B cell (primary cell): ENCODE measurements around the gene TREML2. TPM values are rescaled to one million over a fixed set of nuclear protein-coding genes. Genes with fewer than 3 reads are reported as not detected.
A peak's percentile ranks its signal among the peaks of the same experiment; 100 is the strongest.

Experiments used
- ATAC-seq: fragments of 200-7000 bp; cut with Tn5 transposase; one replicate; pipeline ENCODE4 v1.10.0; 2021; ENCODE audit warnings: low read depth, mild to moderate bottlenecking, moderate number of reproducible peaks, moderate library complexity
- CTCF ChIA-PET: fragments of 350-600 bp; sonication (Branson Sonifier 250); formaldehyde crosslinking; loops from one replicate; lab custom pipeline; 2021; ENCODE audit warnings: antibody characterized with exemption, inconsistent platforms; lab: Charles Lee
- POLR2A ChIA-PET: fragments of 350-600 bp; sonication (Branson Sonifier 250); formaldehyde crosslinking; loops from one replicate; lab custom pipeline; 2021; ENCODE audit warnings: antibody characterized with exemption; lab: Charles Lee
- DNase-seq: peaks from one replicate; pipeline ENCODE4 v3.0.0; 2013
- H2AFZ ChIP-seq: 2 replicates; pipeline ENCODE4 v1.6.1; 2012; ENCODE audit warnings: mild to moderate bottlenecking, low read depth, low read length; ENCODE audit not compliant: insufficient read depth, poor library complexity, severe bottlenecking
- H3K27ac ChIP-seq, 2 donors: 1 replicate in 1 of 2; 2 replicates in 1 of 2; pipeline ENCODE4 v1.5.1; 2012 to 2013; ENCODE audit warnings: low read length in 2 of 2, mild to moderate bottlenecking in 2 of 2, moderate library complexity in 1 of 2
- H3K27me3 ChIP-seq, 4 experiments: fragments of 200-600 bp in 1 of 4; sonication (generic) in 1 of 4; replicated peaks in 1 of 4; 1 replicate in 2 of 4; 2 replicates in 2 of 4; pipeline versions ENCODE4 v1.6.1 to v1.7.0; 2013 to 2016; ENCODE audit warnings: low read length in 3 of 4, mild to moderate bottlenecking in 2 of 4, mixed read lengths in 1 of 4, moderate library complexity in 1 of 4; ENCODE audit not compliant: insufficient read depth in 4 of 4, control insufficient read depth in 3 of 4; ENCODE audit errors: control extremely low read depth in 1 of 4
- H3K36me3 ChIP-seq, 2 experiments: replicated peaks in 1 of 2; 1 replicate in 1 of 2; 2 replicates in 1 of 2; pipeline versions ENCODE4 v1.6.1 to v1.7.1; 2013; ENCODE audit warnings: low read length in 1 of 2; ENCODE audit not compliant: insufficient read depth in 2 of 2, control insufficient read depth in 1 of 2; ENCODE audit errors: control extremely low read depth in 1 of 2, extremely low read depth in 1 of 2
- H3K4me1 ChIP-seq, 2 donors: fragments of 200-600 bp in 1 of 2; sonication (generic) in 1 of 2; 1 replicate in 1 of 2; 2 replicates in 1 of 2; pipeline versions ENCODE4 v1.5.1 to v1.6.1; 2013 to 2017; ENCODE audit warnings: low read length in 2 of 2; ENCODE audit not compliant: control insufficient read depth in 2 of 2, insufficient read depth in 2 of 2
- H3K4me2 ChIP-seq: replicated peaks from 2 replicates; pipeline ENCODE3; 2012; ENCODE audit warnings: mild to moderate bottlenecking, low read depth, low read length; ENCODE audit not compliant: poor library complexity, severe bottlenecking
- H3K4me3 ChIP-seq, 5 experiments: fragments of 200-600 bp in 1 of 5; sonication (generic) in 1 of 5; 1 replicate in 3 of 5; 2 replicates in 2 of 5; pipeline versions ENCODE4 v1.5.1 to v1.7.0; 2011 to 2016; ENCODE audit warnings: low read length in 4 of 5, mild to moderate bottlenecking in 4 of 5, low read depth in 2 of 5, control low read depth in 1 of 5, moderate library complexity in 1 of 5; ENCODE audit not compliant: insufficient read depth in 1 of 5; ENCODE audit errors: control extremely low read depth in 1 of 5, extremely low read depth in 1 of 5
- H3K79me2 ChIP-seq: fragments of 200-600 bp; sonication (generic); one replicate; pipeline ENCODE4 v1.6.0; 2016; ENCODE audit warnings: low read length; ENCODE audit not compliant: control insufficient read depth, insufficient read depth
- H3K9ac ChIP-seq: fragments of 200-600 bp; sonication (generic); 2 replicates; pipeline ENCODE4 v1.6.1; 2017; ENCODE audit warnings: mild to moderate bottlenecking, low read length, moderate library complexity
- H3K9me3 ChIP-seq, 3 donors: one replicate each; pipeline versions ENCODE4 v1.6.1 to v1.7.1; 2013; ENCODE audit warnings: low read length in 2 of 3; ENCODE audit not compliant: control insufficient read depth in 2 of 3, insufficient read depth in 1 of 3; ENCODE audit errors: control extremely low read depth in 1 of 3
- H4K20me1 ChIP-seq: 2 replicates; pipeline ENCODE4 v1.6.0; 2012; ENCODE audit warnings: mild to moderate bottlenecking, low read length; ENCODE audit not compliant: insufficient read depth, control insufficient read depth, poor library complexity, severe bottlenecking
- H3K27ac Mint-ChIP-seq: one replicate; pipeline ENCODE4 v1.8.0; 2021; ENCODE audit warnings: mixed read lengths
- H3K27me3 Mint-ChIP-seq: one replicate; pipeline ENCODE4 v1.8.0; 2021; ENCODE audit warnings: mixed read lengths
- H3K4me1 Mint-ChIP-seq: one replicate; pipeline ENCODE4 v1.8.0; 2021; ENCODE audit warnings: mixed read lengths
- H3K4me3 Mint-ChIP-seq: one replicate; pipeline ENCODE4 v1.8.0; 2021; ENCODE audit warnings: mixed read lengths
- H3K9me3 Mint-ChIP-seq: one replicate; pipeline ENCODE4 v1.8.0; 2022; ENCODE audit warnings: mixed read lengths; ENCODE audit not compliant: insufficient read depth
- CTCF ChIP-seq: fragments of 200-600 bp; IDR thresholded peaks from one replicate; pipeline ENCODE4 v1.8.0; 2022; ENCODE audit warnings: antibody characterized with exemption, mild to moderate bottlenecking
- EZH2 ChIP-seq: IDR thresholded peaks from 2 replicates; pipeline ENCODE4 v1.6.1; 2012; ENCODE audit warnings: borderline replicate concordance, low read depth, mild to moderate bottlenecking, moderate library complexity, low read length; ENCODE audit not compliant: insufficient read depth, poor library complexity, severe bottlenecking
- WGBS: methylation state at CpG from one replicate; pipeline ENCODE4 v1.1.5; 2013; ENCODE audit warnings: missing lambda C conversion rate; ENCODE audit not compliant: insufficient coverage; 5-methylcytosine and 5-hydroxymethylcytosine counted together
- intact Hi-C: fragments of 100-400 bp; cut with micrococcal nuclease; formaldehyde crosslinking; loops from one replicate; pipeline ENCODE4 v1.10.0; 2022
- polyA plus RNA-seq: library from polyadenylated mRNA; depleted of rRNA; stranded (reverse); fragments of >200 nt; gene quantifications from 2 replicates; pipeline ENCODE4 v1.2.3, GENCODE V29; 2012
- total RNA-seq, 2 donors: library from RNA; stranded (reverse); fragments of 120-200 nt in 1 of 2; gene quantifications; 1 replicate in 1 of 2; 2 replicates in 1 of 2; pipeline versions ENCODE4 v1.2.3 to v1.2.4, GENCODE V29; 2013 to 2022

The TREML2 gene
- total and polyA plus RNA-seq, 2 donors (not counting 1 experiment from before 2014, with no cell fraction given), result 9.6 to 51.1 TPM

GRCh38 chr6:41186031-41186562 lies 14.9 kb downstream of the TREML2 start:
- no peaks in the 10 kb centered on the region for H3K27me3 Mint-ChIP-seq
- peaks cover 68% of the 10 kb centered on the region for H3K4me1 Mint-ChIP-seq
- Histone ChIP-seq H3K4me3 (peak overlapping the region in 4 of 5 experiments; percentile 3 to 15 (median 5)), H3K4me2 (peak overlapping the region; percentile 61), H3K79me2 (no peaks in the 10 kb centered on the region), H3K4me1 (peaks cover 59 to 65% of the 10 kb centered on the region in 2 donors), H3K27ac (peak overlapping the region; percentile 57 to 67), H3K9ac (peak overlapping the region; percentile 36), H3K27me3 (no peaks in the 10 kb centered on the region), H3K9me3 (peaks cover 0 to 17% (median 12%) of the 10 kb centered on the region in 3 donors), H2AFZ (peak overlapping the region; percentile 68), H4K20me1 (no peaks in the 10 kb centered on the region), H3K36me3 (peaks cover 0 to 15% of the 10 kb centered on the region in 2 experiments)
- ATAC-seq (peak; percentile 37), DNase-seq (peak; percentile 41)
- H3K4me3 Mint-ChIP-seq, result peak overlapping the region; percentile 75
- no peak for TF ChIP-seq EZH2
- no peak for TF ChIP-seq CTCF
- H3K9me3 Mint-ChIP-seq, result peaks cover 8% of the 10 kb centered on the region
- H3K27ac Mint-ChIP-seq, result peak overlapping the region; percentile 80
- CTCF ChIA-PET, result interaction anchor here (0.7 to 1.6 kb wide), 3 partner anchors 9 to 94 kb away, joined by 3 to 5 read pairs (median 4); no protein-coding TSS in a partner anchor
- WGBS, result 92% methylated on average over 5 of the region's 10 CpGs
- intact Hi-C loops, result no loop called here
- POLR2A ChIA-PET, result no interaction called here

GRCh38 chr6:41184761-41185160 lies 16.2 kb downstream of the TREML2 start:
- H3K36me3 ChIP-seq, result peaks cover 0 to 1% of the 10 kb centered on the region in 2 experiments
- H3K27me3 ChIP-seq, result no peaks in the 10 kb centered on the region
- H3K4me3 ChIP-seq, result no peak overlapping the region
- peak overlapping the region; percentile 80 for H3K27ac Mint-ChIP-seq
- H2AFZ ChIP-seq, result no peak overlapping the region
- intact Hi-C loops, result loop anchor here (5.0 kb wide), 1 partner anchor 133 kb away; no protein-coding TSS in a partner anchor
- no peak overlapping the region for H3K9ac ChIP-seq
- no peak for ATAC-seq
- peak overlapping the region; percentile 61 for H3K4me2 ChIP-seq
- H3K79me2 ChIP-seq, result no peaks in the 10 kb centered on the region
- TF ChIP-seq EZH2 (no peak), CTCF (no peak)
- peak overlapping the region in 1 of 2 donors; percentile 67 for H3K27ac ChIP-seq
- H3K27me3 Mint-ChIP-seq, result no peaks in the 10 kb centered on the region
- H3K4me1 ChIP-seq, result peaks cover 59 to 65% of the 10 kb centered on the region in 2 donors
- no peaks in the 10 kb centered on the region for H4K20me1 ChIP-seq
- CTCF ChIA-PET, result interaction anchor here (0.7 kb wide), 1 partner anchor 1894 kb away, joined by 3 read pairs; no protein-coding TSS in a partner anchor
- H3K4me3 Mint-ChIP-seq, result peak overlapping the region; percentile 75
- POLR2A ChIA-PET, result no interaction called here
- DNase-seq, result no peak
- peaks cover 68% of the 10 kb centered on the region for H3K4me1 Mint-ChIP-seq
- peaks cover 5% of the 10 kb centered on the region for H3K9me3 Mint-ChIP-seq
- peaks cover 0 to 8% (median 7%) of the 10 kb centered on the region in 3 donors for H3K9me3 ChIP-seq
- 98% methylated on average over 7 of the region's 7 CpGs for WGBS
